Measurements from ENCODE around the gene TTC28. TPM values are rescaled to one million over a fixed set of nuclear protein-coding genes. Genes with fewer than 3 reads are reported as not detected.
A peak's percentile ranks its signal among the peaks of the same experiment; 100 is the strongest.
"Not testable (repeated sequence)": the region's sequence is repeated elsewhere in the genome, so short reads cannot be mapped to it uniquely, and the experiment has no call there.

The TTC28 gene
- total RNA-seq, 1 experiment from 2014 or later, result 7.6 TPM

DNA sequence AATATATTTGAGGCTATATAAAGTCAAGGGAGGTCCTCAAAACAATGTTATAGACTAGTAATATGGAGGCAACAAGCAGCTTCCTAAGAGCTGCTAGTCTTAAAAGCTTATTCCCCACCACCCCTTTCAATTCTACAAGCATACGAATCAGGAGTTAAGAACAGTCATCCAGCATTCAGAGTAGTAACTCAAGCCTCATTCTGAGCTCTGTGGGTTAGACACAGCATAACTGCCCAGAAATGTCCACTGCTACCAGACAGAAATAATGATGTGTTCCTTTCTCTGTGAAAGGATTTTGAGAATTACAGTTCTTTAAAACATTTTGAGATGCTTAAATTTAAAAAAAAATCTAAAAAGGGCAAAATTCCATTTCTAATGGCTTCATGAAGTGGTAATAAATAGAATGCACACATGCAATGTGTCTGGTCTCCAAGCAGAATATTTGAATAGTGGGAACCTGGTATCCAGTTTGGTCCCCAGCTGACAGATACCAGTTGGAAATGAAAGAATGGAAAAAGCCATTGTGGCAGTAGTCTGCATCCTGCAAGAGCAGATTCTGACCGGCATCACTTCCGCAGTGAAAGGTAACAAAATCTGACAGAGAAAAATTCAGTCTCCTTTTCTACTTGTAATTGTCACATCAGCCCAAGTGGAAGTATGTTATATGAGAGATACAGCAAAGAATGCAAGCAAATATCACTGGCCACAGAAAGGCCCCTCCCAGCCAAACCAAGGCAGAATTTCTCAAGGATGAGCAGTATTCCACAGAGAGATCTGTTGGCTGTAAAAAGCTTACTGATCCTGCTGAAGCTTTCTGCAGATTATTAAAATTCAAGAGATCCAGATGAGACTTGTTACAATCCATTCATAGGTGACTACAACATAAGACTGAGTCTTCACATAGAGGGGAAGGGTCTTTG is 449.8 kb downstream of the TTC28 start:
- in situ Hi-C loops (cut with HindIII; ENCODE audit: low sequenced_read_pairs), result no loop called here
- no peak for DNase-seq (ENCODE audit: low spot score)

DNA sequence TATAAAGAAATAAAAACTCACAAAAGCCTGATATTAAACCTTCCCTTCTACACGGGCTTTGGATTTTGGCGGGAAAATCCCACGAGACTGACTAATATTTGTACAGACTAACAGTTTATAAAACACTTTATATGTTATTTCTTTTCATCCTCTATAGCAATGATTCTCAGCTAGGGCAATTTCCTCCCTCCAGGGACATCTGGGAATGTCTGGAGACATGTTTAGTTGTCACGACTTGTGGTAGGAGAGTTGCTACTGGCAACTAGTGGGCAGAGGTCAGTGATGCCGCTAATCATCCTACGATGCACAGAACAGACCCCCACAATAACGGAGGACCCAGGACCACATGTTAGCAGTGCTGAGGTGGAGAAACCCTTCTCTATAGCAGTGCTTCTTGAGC is 455.8 kb downstream of the TTC28 start:
- no peak for DNase-seq (ENCODE audit: low spot score)
- in situ Hi-C loops (cut with HindIII; ENCODE audit: low sequenced_read_pairs), result no loop called here

DNA sequence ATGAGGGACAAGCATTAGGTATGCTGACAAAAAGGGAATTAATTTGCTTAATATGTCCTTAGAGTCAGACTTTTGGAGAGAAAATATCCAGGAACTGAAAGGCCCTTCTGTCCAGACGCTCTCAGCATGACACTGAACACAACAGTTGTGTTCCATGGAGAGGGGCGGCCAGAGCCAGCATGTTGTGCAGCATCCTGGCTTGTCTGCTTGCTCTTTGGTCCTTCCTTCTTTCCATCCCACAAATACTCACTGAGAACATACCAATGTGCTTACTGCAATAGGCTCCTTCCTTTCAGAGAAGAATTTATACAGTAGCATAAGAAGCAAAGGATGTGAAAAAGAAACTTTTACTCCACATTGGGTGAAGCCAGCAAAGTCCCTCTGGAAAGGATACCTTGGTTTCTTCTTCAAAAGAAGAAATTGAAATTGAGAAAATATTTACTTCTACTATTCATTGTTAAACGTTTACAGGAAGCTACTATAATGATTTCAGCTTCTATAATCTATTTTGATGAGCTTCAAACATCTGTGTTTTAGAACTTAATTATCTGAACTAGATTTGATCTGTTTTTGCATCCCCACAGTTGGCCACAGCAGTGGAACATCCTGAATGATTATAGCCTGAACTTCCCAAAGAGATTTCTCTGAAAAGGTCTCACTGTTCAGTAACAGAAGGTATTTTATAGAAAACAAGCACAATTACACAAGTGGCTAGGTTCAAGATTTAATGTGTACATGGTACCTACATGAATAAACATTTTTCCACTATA is 456.5 kb downstream of the TTC28 start:
- in situ Hi-C loops (cut with HindIII; ENCODE audit: low sequenced_read_pairs), result no loop called here
- DNase-seq (ENCODE audit: low spot score), result peak; percentile 25

DNA sequence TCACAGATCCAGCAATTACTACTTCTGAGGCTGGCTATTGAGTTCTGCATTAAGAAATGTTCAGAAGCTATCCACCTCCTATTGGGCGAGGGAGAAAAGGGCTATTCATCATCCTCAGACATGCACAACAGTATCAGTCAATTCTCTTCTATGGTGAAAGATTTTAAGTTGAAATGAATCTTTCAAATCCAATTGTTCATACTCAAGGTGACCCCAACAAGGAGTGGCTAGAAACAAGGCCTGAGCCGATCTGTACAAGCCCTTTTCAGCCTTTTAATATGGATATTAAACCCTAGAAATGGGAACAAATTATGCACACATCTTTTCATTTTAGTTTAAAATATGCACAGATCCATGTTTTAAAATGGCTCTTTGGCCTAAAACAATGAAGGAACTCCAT is 457.1 kb downstream of the TTC28 start:
- in situ Hi-C loops (cut with HindIII; ENCODE audit: low sequenced_read_pairs), result no loop called here
- DNase-seq (ENCODE audit: low spot score), result no peak

DNA sequence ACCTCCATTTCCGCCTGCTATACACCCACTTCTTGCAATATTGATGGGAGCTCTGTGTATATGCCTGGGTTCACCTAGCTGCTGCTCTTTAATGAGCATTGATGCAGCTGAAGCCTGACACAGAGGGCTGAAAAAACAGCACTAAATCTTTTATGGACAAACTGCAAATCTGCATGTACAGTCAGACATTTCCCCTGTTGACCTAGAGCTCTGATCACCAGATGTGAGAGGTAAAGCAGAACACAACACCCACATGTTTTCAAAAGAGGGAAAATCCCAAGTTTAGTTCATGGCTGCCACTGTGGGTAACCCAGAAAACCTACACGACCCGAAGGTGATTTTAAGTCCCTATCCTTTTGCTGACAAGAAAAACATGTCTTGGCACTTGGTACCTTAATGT is 457.6 kb downstream of the TTC28 start:
- no peak for DNase-seq (ENCODE audit: low spot score)
- in situ Hi-C loops (cut with HindIII; ENCODE audit: low sequenced_read_pairs), result no loop called here

DNA sequence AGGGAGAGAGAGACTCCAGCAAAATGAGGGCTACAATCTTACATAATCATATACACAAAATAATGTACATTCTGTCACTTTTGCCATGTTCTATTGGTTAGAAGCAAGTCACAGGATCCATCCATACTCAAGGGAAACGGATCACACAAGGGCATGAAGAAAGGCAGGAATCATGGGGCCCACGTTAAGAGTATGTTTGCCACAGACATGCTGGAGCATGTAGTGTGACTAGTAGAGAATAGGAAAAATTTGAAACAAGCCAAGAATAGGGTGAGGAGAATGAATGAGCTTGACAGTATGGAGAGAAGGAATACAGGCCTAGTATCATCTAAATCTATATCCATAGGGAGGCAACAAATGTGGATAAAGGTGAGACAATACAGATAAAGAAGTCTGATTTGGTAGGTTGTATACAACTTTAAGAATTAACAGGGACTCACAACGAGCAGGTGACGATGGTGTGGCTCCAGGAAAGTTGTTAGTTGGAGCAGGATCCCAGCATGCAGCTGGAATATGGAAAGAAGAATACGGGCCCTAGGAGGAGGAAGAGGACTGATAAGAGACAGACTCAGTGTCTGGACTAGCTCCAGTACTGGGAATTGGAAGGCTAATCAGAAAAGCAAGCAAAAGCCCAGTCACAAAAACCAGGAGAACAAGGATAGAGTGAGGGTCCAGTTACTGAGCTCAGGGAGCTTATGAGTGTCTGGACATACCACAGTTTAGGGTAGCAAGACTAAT is 458.8 kb downstream of the TTC28 start:
- in situ Hi-C loops (cut with HindIII; ENCODE audit: low sequenced_read_pairs), result no loop called here
- DNase-seq (ENCODE audit: low spot score), result no peak

DNA sequence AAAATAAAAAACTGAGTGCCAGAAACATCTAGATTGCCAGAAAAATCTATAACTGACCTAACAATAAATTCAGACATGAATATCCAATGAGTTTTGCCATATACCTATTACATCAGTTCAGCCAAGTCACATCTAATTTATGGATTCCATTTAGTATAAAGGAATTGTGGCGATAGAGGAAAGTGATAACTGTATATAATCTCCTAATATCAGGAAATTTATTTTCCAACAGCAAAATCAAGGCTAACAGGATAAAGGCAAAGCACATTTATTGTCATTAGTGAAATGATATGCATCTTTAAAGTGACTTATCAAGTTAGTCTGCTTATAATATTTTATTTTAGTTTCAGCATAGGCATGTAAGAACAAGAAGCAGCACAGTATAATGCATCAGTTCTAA is 462.4 kb downstream of the TTC28 start:
- no peak for DNase-seq (ENCODE audit: low spot score)
- in situ Hi-C loops (cut with HindIII; ENCODE audit: low sequenced_read_pairs), result no loop called here

DNA sequence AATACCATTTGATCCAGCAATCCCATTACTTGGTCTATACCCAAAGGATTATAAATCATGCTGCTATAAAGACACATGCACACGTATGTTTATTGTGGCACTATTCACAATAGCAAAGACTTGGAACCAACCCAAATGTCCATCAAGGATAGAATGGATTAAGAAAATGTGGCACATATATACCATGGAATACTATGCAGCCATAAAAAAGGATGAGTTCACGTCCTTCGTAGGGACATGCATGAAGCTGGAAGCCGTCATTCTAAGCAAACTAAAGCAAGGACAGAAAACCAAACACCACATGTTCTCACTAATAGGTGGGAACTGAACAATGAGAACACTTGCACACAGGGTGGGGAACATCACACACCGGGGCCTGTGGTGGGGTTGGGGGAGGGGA is 464.9 kb downstream of the TTC28 start:
- in situ Hi-C loops (cut with HindIII; ENCODE audit: low sequenced_read_pairs); DNase-seq (ENCODE audit: low spot score): not testable (repeated sequence)

DNA sequence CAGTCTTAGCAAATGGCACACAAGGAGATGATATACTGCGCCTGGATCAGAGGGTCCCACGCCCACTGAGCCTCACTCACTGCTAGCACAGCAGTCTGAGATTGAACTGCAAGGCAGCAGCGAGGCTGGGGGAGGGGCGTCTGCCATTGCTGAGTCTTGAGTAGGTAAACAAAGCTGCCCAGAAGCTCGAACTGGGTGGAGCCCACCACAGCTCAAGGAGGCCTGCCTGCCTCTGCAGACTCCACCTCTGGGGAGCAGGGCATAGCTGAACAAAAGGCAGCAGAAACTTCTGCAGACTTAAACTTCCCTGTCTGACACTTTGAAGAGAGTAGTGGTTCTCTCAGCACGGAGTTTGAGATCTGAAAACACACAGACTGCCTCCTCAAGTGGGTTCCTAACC is 470.2 kb downstream of the TTC28 start:
- DNase-seq (ENCODE audit: low spot score); in situ Hi-C loops (cut with HindIII; ENCODE audit: low sequenced_read_pairs): not testable (repeated sequence)

DNA sequence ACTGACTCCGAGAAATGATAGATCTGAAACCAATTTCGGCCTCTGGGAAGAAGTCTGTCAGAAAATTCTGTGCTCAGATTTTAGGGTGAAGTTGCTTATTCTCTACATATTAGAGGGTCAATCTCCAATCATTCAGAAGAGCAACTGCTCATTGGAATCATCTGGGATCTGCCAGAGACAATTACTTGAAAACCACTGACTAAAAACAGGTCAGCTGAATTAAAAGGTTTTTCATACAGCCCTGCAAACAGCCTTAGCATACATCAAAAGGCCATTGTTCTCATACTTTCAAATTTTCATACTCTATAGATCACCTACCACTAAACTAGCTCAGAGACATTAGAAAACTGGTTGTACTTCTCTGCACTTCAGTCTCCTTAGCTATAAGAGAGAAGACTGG is 470.9 kb downstream of the TTC28 start:
- in situ Hi-C loops (cut with HindIII; ENCODE audit: low sequenced_read_pairs), result no loop called here
- no peak for DNase-seq (ENCODE audit: low spot score)

DNA sequence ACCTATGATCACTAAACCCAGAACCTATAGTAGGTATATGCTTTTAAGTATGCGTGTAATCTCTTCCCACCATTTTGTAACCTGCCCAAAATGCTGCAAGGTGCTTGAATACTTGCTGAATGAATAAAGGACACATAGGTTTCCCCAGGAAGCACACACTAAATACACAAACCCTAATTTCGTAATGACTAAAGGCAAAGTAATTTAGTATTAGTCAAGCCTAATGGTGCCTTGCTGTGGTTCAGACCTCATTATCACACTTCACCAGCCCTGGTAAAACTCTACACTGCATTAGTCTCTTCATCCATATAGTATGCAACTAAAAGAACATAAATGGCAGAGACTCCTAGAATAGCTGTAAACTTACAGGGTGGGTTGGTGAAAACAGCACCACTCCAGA is 471.6 kb downstream of the TTC28 start:
- DNase-seq (ENCODE audit: low spot score), result no peak
- in situ Hi-C loops (cut with HindIII; ENCODE audit: low sequenced_read_pairs), result no loop called here

DNA sequence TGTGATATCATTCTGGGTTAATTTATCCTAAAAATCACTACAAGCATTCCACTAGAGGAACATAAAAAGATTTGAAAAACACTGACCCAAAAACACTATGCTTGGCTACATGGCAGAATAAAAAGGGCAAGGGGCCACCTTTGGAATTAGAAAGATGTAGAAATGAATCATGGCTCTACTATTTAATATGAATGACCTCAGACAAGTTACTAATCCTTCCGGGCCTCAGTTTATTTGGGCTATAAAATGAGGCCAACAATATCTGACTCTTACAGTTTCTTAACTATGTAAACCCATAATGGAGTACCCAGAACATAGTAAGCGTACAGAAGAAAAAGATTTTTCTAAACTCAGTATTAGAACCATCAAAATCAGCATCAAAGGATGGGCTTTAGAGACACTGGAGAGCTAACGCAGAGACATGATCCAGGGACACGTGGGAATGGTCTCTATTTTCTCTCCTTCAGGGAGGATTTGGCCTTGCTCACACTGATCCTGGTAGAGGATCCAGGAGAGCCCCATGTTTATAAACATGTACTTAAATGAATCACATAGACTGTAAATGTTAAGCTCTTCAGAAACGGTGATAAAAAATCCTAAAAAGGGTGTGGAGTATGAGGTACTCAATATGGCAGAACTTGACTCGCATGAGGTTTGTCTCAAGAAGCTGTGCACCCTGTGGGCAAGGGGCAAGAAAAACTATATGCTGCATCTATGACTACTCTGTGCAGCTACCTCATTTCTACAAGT is 472.2 kb downstream of the TTC28 start:
- no peak for DNase-seq (ENCODE audit: low spot score)
- in situ Hi-C loops (cut with HindIII; ENCODE audit: low sequenced_read_pairs), result no loop called here

DNA sequence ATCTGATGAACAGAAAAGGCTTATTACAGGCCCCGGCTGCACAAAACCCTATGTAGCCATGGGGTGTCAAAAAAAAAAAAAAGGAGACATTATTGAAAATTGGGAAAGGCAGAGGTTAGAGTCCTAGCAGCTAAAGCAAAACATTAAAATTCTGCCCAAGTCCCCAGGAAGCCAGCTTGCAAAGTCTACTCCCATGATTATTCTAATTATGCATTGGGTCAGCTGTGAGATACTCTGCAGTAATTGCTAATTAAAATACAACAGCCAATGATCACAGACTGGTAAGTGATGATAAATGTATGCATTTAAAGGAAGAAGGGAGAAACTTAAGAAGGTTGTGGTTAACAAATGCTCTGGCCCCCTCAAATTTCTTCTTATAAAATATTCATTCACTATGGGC is 473.7 kb downstream of the TTC28 start:
- DNase-seq (ENCODE audit: low spot score), result no peak
- in situ Hi-C loops (cut with HindIII; ENCODE audit: low sequenced_read_pairs), result no loop called here

DNA sequence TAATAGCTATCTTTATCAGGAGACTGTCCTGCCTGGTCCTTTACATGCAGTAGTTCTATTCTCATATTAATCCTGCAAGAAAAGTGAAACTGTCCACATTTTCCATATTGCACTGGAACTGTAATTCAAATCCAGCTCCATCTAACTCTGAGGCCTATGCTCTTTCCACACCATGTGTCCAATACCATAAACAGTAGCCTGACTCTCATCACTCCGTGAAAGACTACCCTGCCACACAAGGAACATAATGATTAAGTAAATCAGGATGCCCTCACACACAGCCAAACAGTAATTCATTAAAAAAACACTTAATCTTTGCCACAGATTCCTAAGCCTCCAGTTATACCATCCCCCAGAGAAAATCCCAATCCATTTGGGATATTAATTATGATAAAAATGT is 475.3 kb downstream of the TTC28 start:
- DNase-seq (ENCODE audit: low spot score), result no peak
- in situ Hi-C loops (cut with HindIII; ENCODE audit: low sequenced_read_pairs), result no loop called here

DNA sequence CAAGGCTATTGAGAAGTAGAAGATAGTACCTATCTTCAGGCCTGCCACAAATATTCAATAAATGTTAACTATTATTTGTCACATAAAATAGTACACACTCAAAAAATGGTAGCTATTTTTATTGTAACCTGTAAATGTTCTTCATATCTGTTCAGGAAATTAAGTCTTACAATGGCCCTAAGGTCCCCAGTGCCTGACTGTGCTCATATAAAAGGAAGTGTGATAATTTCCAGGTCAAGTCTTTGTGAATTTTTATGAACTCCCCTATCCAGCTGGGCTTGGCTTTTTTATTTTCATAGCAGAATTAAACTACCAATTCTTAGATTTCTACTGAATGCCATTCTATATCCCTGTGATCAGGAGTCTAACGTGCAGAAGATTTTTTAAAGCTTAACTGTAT is 476.4 kb downstream of the TTC28 start:
- DNase-seq (ENCODE audit: low spot score), result no peak
- in situ Hi-C loops (cut with HindIII; ENCODE audit: low sequenced_read_pairs), result no loop called here

DNA sequence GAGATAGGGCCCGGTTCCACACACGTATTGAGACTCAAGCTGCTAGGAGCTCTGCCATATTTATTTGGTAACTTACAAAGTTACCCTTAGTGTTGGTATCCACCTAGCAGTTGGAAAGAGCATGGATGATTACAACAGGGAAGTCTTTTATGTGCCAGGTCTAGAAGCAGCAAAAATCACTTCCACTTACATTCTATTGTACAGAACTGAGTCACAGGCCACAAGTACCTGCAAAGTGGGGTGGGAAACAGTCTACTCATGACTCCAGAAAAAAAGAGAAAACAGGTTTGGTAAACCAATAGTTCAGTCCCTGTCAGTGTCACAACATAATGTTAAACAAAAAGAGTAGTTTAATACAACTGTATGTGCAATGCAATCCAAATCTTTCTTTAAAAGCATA is 480.9 kb downstream of the TTC28 start:
- DNase-seq (ENCODE audit: low spot score), result no peak
- in situ Hi-C loops (cut with HindIII; ENCODE audit: low sequenced_read_pairs), result no loop called here

DNA sequence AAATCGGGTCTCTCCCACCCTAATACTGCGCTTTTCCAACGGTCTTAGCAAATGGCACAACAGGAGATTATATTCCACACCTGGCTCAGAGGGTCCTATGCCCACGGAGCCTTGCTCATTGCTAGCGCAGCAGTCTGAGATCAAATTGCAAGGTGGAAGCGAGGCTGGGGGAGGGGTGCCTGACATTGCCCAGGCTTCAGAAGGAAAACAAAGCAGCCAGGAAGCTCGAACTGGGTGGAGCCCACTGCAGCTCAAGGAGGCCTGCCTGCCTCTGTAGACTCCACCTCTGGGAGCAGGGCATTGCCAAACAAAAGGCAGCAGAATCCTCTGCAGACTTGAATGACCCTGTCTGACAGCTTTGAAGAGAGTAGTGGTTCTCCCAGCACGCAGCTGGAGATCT is 488.1 kb downstream of the TTC28 start:
- DNase-seq (ENCODE audit: low spot score); in situ Hi-C loops (cut with HindIII; ENCODE audit: low sequenced_read_pairs): not testable (repeated sequence)

DNA sequence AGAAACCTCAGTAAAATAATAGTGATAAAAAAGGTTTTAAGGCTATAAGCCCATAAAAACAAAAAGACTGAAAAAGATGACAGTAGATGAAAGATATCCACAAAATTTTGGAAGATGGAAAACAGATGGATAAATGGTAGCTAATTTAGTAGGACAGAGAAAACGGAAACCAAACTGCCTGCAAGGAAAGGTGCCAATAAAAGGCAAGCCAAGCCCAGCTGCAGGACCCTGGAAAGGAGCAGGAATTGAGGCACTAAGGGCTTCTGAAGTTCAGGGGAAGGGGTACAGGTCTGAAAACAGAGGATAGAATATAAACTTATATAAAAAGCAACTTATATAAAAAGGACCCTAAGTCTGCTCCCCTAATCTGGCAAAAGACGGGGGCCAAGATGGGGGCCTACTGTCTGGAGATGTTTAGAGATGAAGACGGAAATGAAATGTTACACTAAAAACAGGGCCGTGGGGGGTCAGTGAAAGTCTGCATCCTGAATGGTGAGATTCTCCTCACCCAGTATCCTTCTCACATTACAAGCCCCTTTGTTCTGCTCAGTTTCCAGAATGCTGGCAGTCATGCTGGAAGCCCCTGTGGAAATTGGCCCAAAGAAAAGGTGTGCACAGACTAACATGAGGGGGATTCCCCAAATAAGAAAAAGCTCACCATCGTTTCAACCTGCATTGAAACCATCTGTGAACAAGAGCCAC is 491.3 kb downstream of the TTC28 start:
- in situ Hi-C loops (cut with HindIII; ENCODE audit: low sequenced_read_pairs), result no loop called here
- DNase-seq (ENCODE audit: low spot score), result no peak

DNA sequence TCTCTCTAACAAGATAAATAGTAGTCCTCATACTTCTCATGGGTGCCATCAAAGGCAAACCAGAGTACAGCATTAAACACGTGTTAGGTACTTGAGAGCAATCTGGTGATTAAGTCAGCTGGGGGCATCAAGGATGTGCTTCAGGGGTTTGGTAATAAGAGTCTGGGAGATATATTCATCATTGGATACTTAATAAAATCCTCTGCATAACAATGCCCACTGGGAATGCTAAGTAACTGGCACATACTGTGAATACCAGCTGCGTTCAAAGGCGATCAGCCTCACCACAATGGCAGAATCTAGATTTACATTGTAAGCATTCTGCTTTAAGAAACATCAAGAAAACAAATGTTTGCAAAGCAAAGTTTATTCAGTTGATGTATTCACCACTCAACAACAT is 492.0 kb downstream of the TTC28 start:
- in situ Hi-C loops (cut with HindIII; ENCODE audit: low sequenced_read_pairs), result no loop called here
- no peak for DNase-seq (ENCODE audit: low spot score)

Data from G401 (cell line).